RWPE1 (cell line): Measurements from ENCODE around the gene RC3H2.
"Not testable (repeated sequence)": the region's sequence is repeated elsewhere in the genome, so short reads cannot be mapped to it uniquely, and the experiment has no call there.

Experiments
- CTCF ChIA-PET: fragments of 350-600 bp; sonication (Branson Sonifier 250); formaldehyde crosslinking; extraction: SDS; loops from one replicate; lab custom pipeline; 2021; lab: Yijun Ruan, JAX
- POLR2A ChIA-PET: fragments of 400-600 bp; formaldehyde crosslinking; extraction: SDS; loops from one replicate; lab custom pipeline; 2020; ENCODE audit warnings: antibody characterized with exemption; ENCODE audit not compliant: low non-redundant PET; lab: Yijun Ruan, JAX
- DNase-seq: peaks from one replicate; pipeline ENCODE4 v3.0.0; 2012; ENCODE audit warnings: low spot score
- H3K27ac ChIP-seq: fragments of 450-650 bp; 2 replicates; pipeline ENCODE4 v1.5.1; 2017
- TF ChIP-seq, protein P1 (sequence below): fragments of 450-650 bp; conservative IDR thresholded peaks from 2 replicates; pipeline ENCODE4 v1.5.1; 2017; ENCODE audit warnings: low read depth, mild to moderate bottlenecking

The RC3H2 gene

DNA sequence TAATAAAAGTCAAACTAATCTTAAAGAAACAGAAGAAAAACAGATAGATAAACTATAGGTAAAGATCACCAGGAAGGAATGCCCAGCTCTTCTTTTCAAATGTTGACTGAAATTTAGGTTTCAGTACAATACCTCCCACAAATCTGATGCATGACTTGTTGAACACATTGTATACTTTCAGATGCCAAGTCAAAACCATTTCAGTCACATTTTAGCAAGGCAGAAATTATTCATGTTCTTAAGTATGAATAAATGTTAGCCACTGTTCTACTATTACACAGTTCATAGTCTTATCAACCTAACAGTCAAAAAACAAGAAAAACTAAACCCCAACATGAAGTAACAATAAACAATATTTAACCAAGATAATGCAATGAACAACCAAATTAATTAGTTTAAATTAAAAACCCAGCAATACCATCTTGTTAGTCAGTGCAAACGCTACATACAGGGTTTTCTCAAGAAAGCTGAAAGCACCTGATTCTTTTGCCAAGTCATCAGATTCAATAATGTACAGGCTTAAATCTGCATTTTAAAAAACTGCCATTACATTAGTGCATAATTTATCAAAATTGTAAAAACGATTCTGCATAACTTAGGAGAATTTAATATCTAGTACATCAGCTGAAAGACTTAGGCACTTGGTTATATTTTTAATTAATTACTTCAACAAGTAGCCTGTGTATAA is 56.8 kb downstream of the RC3H2 start:
- TF ChIP-seq, protein P1, sequence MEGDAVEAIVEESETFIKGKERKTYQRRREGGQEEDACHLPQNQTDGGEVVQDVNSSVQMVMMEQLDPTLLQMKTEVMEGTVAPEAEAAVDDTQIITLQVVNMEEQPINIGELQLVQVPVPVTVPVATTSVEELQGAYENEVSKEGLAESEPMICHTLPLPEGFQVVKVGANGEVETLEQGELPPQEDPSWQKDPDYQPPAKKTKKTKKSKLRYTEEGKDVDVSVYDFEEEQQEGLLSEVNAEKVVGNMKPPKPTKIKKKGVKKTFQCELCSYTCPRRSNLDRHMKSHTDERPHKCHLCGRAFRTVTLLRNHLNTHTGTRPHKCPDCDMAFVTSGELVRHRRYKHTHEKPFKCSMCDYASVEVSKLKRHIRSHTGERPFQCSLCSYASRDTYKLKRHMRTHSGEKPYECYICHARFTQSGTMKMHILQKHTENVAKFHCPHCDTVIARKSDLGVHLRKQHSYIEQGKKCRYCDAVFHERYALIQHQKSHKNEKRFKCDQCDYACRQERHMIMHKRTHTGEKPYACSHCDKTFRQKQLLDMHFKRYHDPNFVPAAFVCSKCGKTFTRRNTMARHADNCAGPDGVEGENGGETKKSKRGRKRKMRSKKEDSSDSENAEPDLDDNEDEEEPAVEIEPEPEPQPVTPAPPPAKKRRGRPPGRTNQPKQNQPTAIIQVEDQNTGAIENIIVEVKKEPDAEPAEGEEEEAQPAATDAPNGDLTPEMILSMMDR, result no peak
- no peak for DNase-seq
- POLR2A ChIA-PET, result no interaction called here
- CTCF ChIA-PET, result interaction anchor here (0.7 kb wide), 1 partner anchor 501 kb away, joined by 4 read pairs; no protein-coding TSS in a partner anchor
- no peak overlapping the region for H3K27ac ChIP-seq

DNA sequence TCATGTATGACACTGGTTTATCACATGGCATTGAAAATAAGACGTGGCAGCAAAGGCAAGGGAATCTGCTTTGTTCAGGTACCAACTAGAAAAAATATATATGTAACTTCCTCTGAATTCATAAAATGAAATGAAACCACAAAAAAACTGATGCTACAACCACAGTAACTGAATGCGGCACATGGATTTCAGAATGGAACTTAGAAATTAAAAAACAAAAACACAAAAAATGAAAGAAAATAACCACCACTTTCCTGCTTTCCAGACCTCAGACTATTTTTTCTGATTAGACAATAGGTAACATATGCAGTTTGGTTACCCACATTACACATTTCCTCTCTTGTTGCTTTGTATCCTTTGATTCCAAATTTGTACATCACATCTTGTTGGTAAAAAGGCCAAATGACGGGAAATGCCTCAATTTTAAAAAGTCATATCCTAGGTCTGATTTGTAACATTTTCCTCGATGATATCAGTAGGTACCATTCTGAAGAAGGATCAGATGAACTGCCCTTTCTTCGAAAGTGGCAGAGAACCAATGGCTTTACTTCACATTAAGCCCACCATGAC is 58.7 kb downstream of the RC3H2 start:
- CTCF ChIA-PET, result no interaction called here
- POLR2A ChIA-PET, result no interaction called here
- TF ChIP-seq, protein P1, result no peak
- DNase-seq, result no peak
- H3K27ac ChIP-seq, result no peak overlapping the region

DNA sequence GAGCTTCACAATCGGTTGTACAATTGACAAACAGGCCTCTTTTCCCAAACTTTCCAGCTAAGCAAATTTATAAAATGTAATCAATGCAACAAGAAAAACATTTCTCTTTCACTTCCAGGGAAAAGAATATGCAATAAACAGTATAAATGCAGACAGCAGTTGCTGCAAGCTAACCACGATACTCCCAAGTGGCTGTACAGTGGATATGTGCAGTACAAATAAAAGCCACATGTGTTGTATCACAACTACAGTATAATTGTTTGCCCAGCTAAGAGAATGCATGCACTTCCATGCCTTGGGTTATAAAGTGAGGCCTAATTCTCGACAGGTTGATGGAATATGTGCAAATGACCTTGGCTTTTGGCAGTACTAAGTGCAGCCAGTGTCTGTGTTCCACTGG is 60.0 kb downstream of the RC3H2 start:
- CTCF ChIA-PET, result no interaction called here
- no peak for DNase-seq
- H3K27ac ChIP-seq, result no peak overlapping the region
- TF ChIP-seq, protein P1, result no peak
- POLR2A ChIA-PET, result no interaction called here

DNA sequence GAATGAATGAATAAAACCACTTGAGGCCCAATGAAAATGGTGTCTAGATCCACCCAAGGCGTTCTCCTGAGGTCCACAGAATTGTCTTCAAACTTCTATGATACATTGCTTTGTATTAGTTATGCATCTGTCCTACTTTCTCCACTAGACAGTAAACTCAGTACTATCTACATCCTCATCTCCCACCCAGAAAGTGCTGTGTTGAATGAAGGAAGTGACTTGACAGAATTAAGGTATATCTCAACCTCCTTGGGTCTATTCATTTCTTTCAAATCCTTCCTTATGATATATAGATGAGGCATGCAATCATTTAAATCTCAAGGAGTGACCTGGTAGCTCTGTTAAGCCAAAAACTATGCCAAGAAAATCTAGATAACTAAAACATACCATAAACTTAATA is 61.0 kb downstream of the RC3H2 start:
- no peak for DNase-seq
- no peak overlapping the region for H3K27ac ChIP-seq
- TF ChIP-seq, protein P1, result no peak
- CTCF ChIA-PET, result interaction anchor here (0.6 kb wide), 2 partner anchors 590 to 997 kb away, joined by 3 to 4 read pairs; no protein-coding TSS in a partner anchor
- POLR2A ChIA-PET, result no interaction called here

DNA sequence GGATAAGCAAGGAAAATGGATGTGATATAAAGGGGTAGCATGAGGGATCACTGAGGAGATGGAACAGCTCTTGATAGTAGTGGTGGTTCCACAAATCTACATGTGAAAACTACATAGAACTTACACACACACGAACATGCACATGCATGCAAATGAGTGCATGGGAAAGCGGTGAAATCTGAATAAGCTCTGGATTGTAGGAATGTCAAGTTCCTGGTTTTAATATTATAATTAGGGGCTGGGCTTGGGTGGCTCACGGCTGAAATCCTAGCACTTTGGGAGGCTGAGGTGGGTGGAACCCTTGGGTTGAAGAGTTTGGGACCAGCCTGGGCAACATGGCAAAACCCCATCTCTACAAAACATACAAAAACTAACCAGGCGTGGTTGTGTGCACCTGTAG is 63.7 kb downstream of the RC3H2 start:
- ChIA-PET POLR2A (no interaction called here), CTCF (interaction anchor here (0.7 to 1.2 kb wide), 3 partner anchors 343 to 498 kb away, joined by 3 to 6 read pairs (median 3); no protein-coding TSS in a partner anchor)
- DNase-seq, result no peak
- TF ChIP-seq, protein P1, result no peak
- no peak overlapping the region for H3K27ac ChIP-seq

DNA sequence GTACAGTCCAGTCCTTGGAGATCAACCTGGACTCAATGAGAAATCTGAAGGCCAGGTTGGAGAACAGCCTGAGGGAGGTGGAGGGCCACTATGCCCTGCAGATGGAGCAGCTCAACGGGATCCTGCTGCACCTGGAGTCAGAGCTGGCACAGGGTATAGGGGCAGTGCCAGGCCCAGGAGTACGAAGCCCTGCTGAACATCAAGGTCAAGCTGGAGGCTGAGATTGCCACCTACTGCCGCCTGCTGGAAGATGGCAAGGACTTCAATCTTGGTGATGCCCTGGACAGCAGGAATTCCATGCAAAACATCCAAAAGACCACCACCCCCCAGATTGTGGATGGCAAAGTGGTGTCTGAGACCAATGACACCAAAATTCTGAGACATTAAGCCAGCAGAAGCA is 66.7 kb downstream of the RC3H2 start:
- H3K27ac ChIP-seq, DNase-seq, POLR2A ChIA-PET: not testable (repeated sequence)
- CTCF ChIA-PET, result interaction anchor here (0.6 kb wide), 2 partner anchors 153 to 715 kb away, joined by 3 to 7 read pairs; no protein-coding TSS in a partner anchor
